HUES6 (cell line): ENCODE measurements around the gene IPO9.

Experiments used
- H3K27ac ChIP-seq: 2 replicates; pipeline ENCODE4 v1.7.0; 2013; ENCODE audit warnings: low read depth, mild to moderate bottlenecking, low read length, inconsistent platforms
- H3K27me3 ChIP-seq: 2 replicates; pipeline ENCODE4 v1.6.1; 2013; ENCODE audit warnings: low read length; ENCODE audit not compliant: control insufficient read depth, insufficient read depth
- H3K36me3 ChIP-seq: 2 replicates; pipeline ENCODE4 v1.6.1; 2013; ENCODE audit warnings: low read length; ENCODE audit not compliant: control insufficient read depth, insufficient read depth
- H3K4me1 ChIP-seq: 2 replicates; pipeline ENCODE4 v1.6.1; 2013; ENCODE audit warnings: low read length; ENCODE audit not compliant: control insufficient read depth, insufficient read depth
- H3K4me3 ChIP-seq: 2 replicates; pipeline ENCODE4 v1.5.1; 2013; ENCODE audit warnings: low read depth, low read length
- H3K9ac ChIP-seq: one replicate; pipeline ENCODE4 v1.6.1; 2013; ENCODE audit warnings: mild to moderate bottlenecking, low read length
- H3K9me3 ChIP-seq: 2 replicates; pipeline ENCODE4 v1.6.1; 2013; ENCODE audit warnings: low read depth, low read length; ENCODE audit not compliant: control insufficient read depth, insufficient read depth

Gene IPO9

DNA sequence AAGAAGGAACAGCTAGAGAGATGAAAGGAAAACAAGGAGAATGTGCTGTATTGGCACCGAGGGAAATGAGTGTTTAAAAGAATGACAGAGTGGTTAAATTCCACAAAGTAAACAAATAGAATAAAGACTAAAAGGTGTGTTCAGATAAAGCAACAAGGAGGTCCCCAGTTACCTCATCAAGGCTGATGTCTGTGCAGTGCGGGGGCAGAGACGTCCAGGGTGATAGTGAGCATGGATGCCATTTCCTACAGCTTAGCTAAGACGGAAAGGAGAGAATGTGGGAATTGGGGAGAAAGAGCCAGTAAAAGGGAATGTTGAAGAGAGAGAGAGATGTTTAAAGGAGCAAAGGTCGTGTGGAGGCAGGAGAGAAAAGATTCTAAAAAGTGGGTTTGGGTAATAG is 101.8 kb downstream of the IPO9 start:
- Histone ChIP-seq H3K27ac (no peak overlapping the region), H3K36me3 (no peaks in the 10 kb centered on the region), H3K27me3 (no peaks in the 10 kb centered on the region), H3K4me3 (no peak overlapping the region), H3K4me1 (no peaks in the 10 kb centered on the region), H3K9ac (no peak overlapping the region), H3K9me3 (no peaks in the 10 kb centered on the region)
